ENCODE data around the gene ENTPD3.

- TF ChIP-seq CTCF (conservative IDR thresholded peaks at IDR 0.05) (no peak), ZFX (IDR thresholded peaks at IDR 0.05) (no peak)
Observed at GRCh38 chr3:40427045-40427669, 40.2 kb downstream of the ENTPD3 start.
